ENCODE results near the gene FZD2. TPM values are rescaled to one million over a fixed set of nuclear protein-coding genes. Genes with fewer than 3 reads are reported as not detected.

FZD2 gene
- total RNA-seq (2016; rRNA removed; fragmentation: Illumina TruSeq; extraction: Trizol) (0.13 TPM in 1 of 2 replicates, not detected in the other), polyA plus RNA-seq (2011; rRNA removed) (0.07 and 0.10 TPM in 2 replicates), polyA minus RNA-seq (2011; rRNA and poly(A)+ RNA removed; ENCODE audit: low replicate concordance) (0.26 and 17.3 TPM in 2 replicates), Bru-seq, nascent RNA (not detected), BruChase-seq, experiment 1, labeled RNA remaining after a 6-hour chase (not detected), BruChase-seq, experiment 2, labeled RNA remaining after a 2-hour chase (not detected)
- not detected in 2 replicates for total RNA-seq (2016; cell fraction: cytosol; rRNA removed; fragmentation: Illumina TruSeq; extraction: Trizol; ENCODE audit: low read depth)
- total RNA-seq (2016; cell fraction: insoluble cytoplasmic fraction; rRNA removed; fragmentation: Illumina TruSeq; extraction: Trizol), result 0.06 TPM in 1 of 2 replicates, not detected in the other
- 0.06 TPM in 1 of 2 replicates, not detected in the other for total RNA-seq (2016; cell fraction: membrane; rRNA removed; fragmentation: Illumina TruSeq; extraction: Trizol)
- total RNA-seq (2016; cell fraction: nucleus; rRNA removed; fragmentation: Illumina TruSeq; extraction: Trizol), result not detected in 2 replicates
- polyA plus RNA-seq (2011; cell fraction: cytosol; rRNA removed), result 0.08 and 0.12 TPM in 2 replicates
- 0.06 TPM in 1 of 2 replicates, not detected in the other for polyA plus RNA-seq (2011; cell fraction: nucleus; rRNA removed)
- not detected in 2 replicates for polyA plus RNA-seq (2012)
- polyA plus RNA-seq (2016; cell fraction: cytosol; fragmentation: Illumina TruSeq; extraction: Trizol; ENCODE audit: low read depth), result not detected in 2 replicates
- polyA plus RNA-seq (2016; cell fraction: insoluble cytoplasmic fraction; fragmentation: Illumina TruSeq; extraction: Trizol; ENCODE audit: low read depth), result not detected in 2 replicates
- polyA plus RNA-seq (2016; cell fraction: membrane; fragmentation: Illumina TruSeq; extraction: Trizol; ENCODE audit: low read depth), result not detected in 2 replicates
- polyA plus RNA-seq (2016; cell fraction: nucleus; fragmentation: Illumina TruSeq; extraction: Trizol; ENCODE audit: insufficient read depth, low read depth), result not detected in 2 replicates
- 0.35 TPM in 1 of 2 replicates, not detected in the other for polyA minus RNA-seq (2011; cell fraction: cytosol; rRNA and poly(A)+ RNA removed)
- not detected in 2 replicates for polyA minus RNA-seq (2011; cell fraction: nucleus; rRNA and poly(A)+ RNA removed)
- long read RNA-seq, experiment 1, result 0 reads
- long read RNA-seq, experiment 2, result 0 reads

- under 1% methylated on average over 49 of the region's 49 CpGs for WGBS (ENCODE audit: low lambda C conversion rate)
- Histone ChIP-seq H3K4me1 (ENCODE audit: insufficient read depth, low read length) (peaks cover 25% of the 10 kb centered on the region), H3K9me3 (ENCODE audit: low read length) (no peaks in the 10 kb centered on the region), H3K4me3 (replicated peaks in 1 of 3; ENCODE audit: insufficient read depth in 1 of 3, low read depth in 2 of 3, low read length in 3 of 3) (peak within 1 kb of the TSS; percentile 49 to 84 (median 71)), H3K4me2 (ENCODE audit: low read depth, low read length) (peak within 1 kb of the TSS; percentile 86), H2AFZ (ENCODE audit: low read length) (no peak within 1 kb of the TSS), H3K79me2 (ENCODE audit: insufficient read depth, low read length) (no peaks in the 10 kb centered on the region), H3K36me3 (replicated peaks in 1 of 2; ENCODE audit: control insufficient read depth in 1 of 2, insufficient read depth in 2 of 2, low read length in 2 of 2) (no peaks in the 10 kb centered on the region), H3K27ac (ENCODE audit: extremely low read length, insufficient read depth, low read length) (no peak within 1 kb of the TSS), H3K27me3 (ENCODE audit: control insufficient read depth in 1 of 2, insufficient read depth in 2 of 2, low read length in 2 of 2) (peaks cover 10 to 70% of the 10 kb centered on the region in 2 experiments; a peak in 4 of 5 replicates), H4K20me1 (ENCODE audit: insufficient read depth, low read length) (no peaks in the 10 kb centered on the region), H3K9ac (ENCODE audit: insufficient read depth, low read depth, low read length) (peak within 1 kb of the TSS; percentile 24; the same call in 1 of the 2 replicates)
- intact Hi-C loops (cut with micrococcal nuclease; ENCODE audit: unreplicated experiment), result no loop called here
- DNase-seq (ENCODE audit: low spot score) (peak; percentile 58), ATAC-seq (peak; percentile 71), FAIRE-seq (peak; percentile 36)
- CTCF ChIA-PET (ENCODE audit: low intra/inter-chr PET ratio, low total read pairs), result no interaction called here
- in situ Hi-C loops (cut with HindIII; ENCODE audit: extremely low pct_ligation_motif_present, low pct_unique_long_range_greater_than_20kb), result no loop called here
- POLR2A ChIA-PET, result interaction anchor here (1.0 kb wide), 1 partner anchor 14 kb away, joined by 4 read pairs; no protein-coding TSS in a partner anchor
- no TSS peak for BruUV-seq (replicated peaks)
- TF ChIP-seq ZNF275 (CRISPR knock-in tag; IDR thresholded peaks at IDR 0.05; ENCODE audit: borderline replicate concordance) (peak; percentile 52; the same call in 1 of the 2 replicates), FOSL2 (CRISPR knock-in tag; IDR thresholded peaks at IDR 0.05) (no peak), ZNF30 (CRISPR knock-in tag; IDR thresholded peaks at IDR 0.05) (no peak), KLF13 (CRISPR knock-in tag; IDR thresholded peaks at IDR 0.05) (no peak), ZFP91 (CRISPR knock-in tag; IDR thresholded peaks at IDR 0.05; ENCODE audit: borderline replicate concordance) (peak; percentile 98; the same call in 1 of the 2 replicates), ZNF318 (CRISPR knock-in tag; IDR thresholded peaks at IDR 0.05) (no peak)
These were observed at the start of gene FZD2 for GRCh38 chr17:44556832-44557606. Gene FZD2 (plus strand): TSS chr17:44557484. CDS start chr17:44557689, 205 bp downstream.
